ENCODE measurements around the gene SCGB1A1. TPM values are rescaled to one million over a fixed set of nuclear protein-coding genes. Genes with fewer than 3 reads are reported as not detected.

SCGB1A1 gene
- total and polyA plus RNA-seq, 9 donors = 1.8 to 11.6 TPM; not detected in 7

DNA sequence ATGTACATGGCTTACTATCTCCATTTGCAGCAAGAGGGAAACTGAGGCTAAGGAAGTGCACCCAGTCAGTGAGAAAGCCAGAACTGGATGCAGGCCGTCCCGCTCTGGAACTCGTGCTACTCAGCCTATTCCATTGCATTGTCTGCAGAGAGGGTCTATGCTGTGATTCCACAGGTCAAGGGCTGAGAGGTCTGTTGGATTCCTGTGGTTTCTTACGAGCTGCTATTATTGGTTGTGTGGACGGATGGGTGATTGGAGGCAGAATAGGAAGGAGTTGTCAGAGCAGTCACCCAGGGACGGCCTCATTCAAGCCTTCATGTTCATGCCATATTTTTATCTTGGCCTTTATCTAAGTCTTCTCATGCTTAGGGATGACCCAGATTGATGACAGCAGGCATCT lies 33.4 kb downstream of the SCGB1A1 start:
- no peaks in the 10 kb centered on the region for H3K36me3 ChIP-seq
- no peak overlapping the region for H3K4me3 ChIP-seq
- WGBS, 3 donors = 67 to 75% (median 68%) methylated on average over 6 of the region's 6 CpGs
- intact Hi-C loops (cut with DNase I) = no loop called here
- no peaks in the 10 kb centered on the region for H3K27me3 ChIP-seq
- no peaks in the 10 kb centered on the region for H3K4me1 ChIP-seq (ENCODE audit: insufficient read depth)
- TF ChIP-seq, protein P1, sequence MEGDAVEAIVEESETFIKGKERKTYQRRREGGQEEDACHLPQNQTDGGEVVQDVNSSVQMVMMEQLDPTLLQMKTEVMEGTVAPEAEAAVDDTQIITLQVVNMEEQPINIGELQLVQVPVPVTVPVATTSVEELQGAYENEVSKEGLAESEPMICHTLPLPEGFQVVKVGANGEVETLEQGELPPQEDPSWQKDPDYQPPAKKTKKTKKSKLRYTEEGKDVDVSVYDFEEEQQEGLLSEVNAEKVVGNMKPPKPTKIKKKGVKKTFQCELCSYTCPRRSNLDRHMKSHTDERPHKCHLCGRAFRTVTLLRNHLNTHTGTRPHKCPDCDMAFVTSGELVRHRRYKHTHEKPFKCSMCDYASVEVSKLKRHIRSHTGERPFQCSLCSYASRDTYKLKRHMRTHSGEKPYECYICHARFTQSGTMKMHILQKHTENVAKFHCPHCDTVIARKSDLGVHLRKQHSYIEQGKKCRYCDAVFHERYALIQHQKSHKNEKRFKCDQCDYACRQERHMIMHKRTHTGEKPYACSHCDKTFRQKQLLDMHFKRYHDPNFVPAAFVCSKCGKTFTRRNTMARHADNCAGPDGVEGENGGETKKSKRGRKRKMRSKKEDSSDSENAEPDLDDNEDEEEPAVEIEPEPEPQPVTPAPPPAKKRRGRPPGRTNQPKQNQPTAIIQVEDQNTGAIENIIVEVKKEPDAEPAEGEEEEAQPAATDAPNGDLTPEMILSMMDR (IDR thresholded peaks at IDR 0.05) = no peak
- no peak for TF ChIP-seq POLR2A (IDR thresholded peaks at IDR 0.05)
- TF ChIP-seq EP300 (IDR thresholded peaks at IDR 0.05) = no peak
- no peaks in the 10 kb centered on the region for H3K9me3 ChIP-seq
- H3K27ac ChIP-seq = no peak overlapping the region
- no peak for DNase-seq

DNA sequence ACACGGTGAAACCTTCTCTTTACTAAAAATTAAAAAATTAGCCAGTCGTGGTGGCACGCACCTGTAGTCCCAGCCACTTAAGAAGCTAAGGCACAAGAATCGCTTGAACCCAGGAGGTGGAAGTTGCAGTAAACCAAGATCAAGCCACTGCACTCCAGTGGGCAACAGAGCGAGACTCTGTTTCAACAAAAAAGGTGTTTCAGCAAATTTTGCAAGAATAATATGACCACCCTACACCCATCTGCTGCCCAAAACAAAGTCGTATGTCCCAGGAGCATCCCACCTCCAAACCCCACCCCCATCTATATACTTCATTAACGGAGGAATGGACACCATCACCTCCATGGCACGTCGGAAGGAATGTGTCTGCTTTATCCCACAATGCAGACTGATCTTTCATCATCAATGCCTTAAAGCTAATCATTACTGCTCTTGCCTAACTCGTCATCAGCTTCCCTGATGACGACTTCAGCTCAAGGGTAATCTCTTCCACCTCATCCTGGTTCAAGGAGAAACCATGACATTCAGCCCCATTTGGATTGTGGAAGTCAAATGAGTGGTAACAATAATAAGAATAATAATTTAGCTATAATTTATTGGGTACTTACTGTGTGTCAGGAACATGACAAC lies 34.1 kb downstream of the SCGB1A1 start:
- Histone ChIP-seq H3K36me3 (no peaks in the 10 kb centered on the region), H3K9me3 (no peaks in the 10 kb centered on the region), H3K4me3 (no peak overlapping the region), H3K4me1 (ENCODE audit: insufficient read depth) (no peaks in the 10 kb centered on the region), H3K27me3 (no peaks in the 10 kb centered on the region), H3K27ac (no peak overlapping the region)
- DNase-seq = no peak
- WGBS, 3 donors = 89 to 93% (median 92%) methylated on average over 11 of the region's 11 CpGs
- intact Hi-C loops (cut with DNase I) = no loop called here
- no peak for TF ChIP-seq POLR2A (IDR thresholded peaks at IDR 0.05)
- TF ChIP-seq, protein P1 (IDR thresholded peaks at IDR 0.05) = no peak
- no peak for TF ChIP-seq EP300 (IDR thresholded peaks at IDR 0.05)

DNA sequence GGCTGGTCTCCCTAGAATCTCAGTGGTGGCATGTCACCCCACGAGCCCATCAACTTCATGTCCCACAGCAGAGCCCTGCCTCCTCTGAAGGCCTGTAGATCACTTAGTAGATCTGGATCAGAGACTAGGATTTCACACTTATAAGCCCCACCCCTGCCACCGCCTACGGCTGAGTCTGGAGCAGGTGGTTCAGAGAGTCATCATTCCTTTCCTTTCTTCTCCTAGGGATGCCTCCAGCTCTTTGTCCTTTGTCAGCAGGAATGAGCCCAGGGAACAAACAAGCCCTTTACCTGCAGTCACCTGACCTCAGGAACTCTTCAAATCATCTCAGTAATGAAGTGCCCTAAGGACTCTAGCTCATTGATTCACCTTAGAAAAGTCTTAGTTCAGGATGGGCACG lies 37.8 kb downstream of the SCGB1A1 start:
- Histone ChIP-seq H3K27ac (no peak overlapping the region), H3K36me3 (no peaks in the 10 kb centered on the region), H3K9me3 (no peaks in the 10 kb centered on the region), H3K27me3 (no peaks in the 10 kb centered on the region), H3K4me1 (ENCODE audit: insufficient read depth) (no peaks in the 10 kb centered on the region), H3K4me3 (no peak overlapping the region)
- no peak for TF ChIP-seq POLR2A (IDR thresholded peaks at IDR 0.05)
- no peak for TF ChIP-seq EP300 (IDR thresholded peaks at IDR 0.05)
- TF ChIP-seq, protein P1 (IDR thresholded peaks at IDR 0.05) = no peak
- 85 to 93% (median 90%) methylated on average over 4 of the region's 4 CpGs for WGBS, 3 donors
- DNase-seq = no peak
- intact Hi-C loops (cut with DNase I) = no loop called here

DNA sequence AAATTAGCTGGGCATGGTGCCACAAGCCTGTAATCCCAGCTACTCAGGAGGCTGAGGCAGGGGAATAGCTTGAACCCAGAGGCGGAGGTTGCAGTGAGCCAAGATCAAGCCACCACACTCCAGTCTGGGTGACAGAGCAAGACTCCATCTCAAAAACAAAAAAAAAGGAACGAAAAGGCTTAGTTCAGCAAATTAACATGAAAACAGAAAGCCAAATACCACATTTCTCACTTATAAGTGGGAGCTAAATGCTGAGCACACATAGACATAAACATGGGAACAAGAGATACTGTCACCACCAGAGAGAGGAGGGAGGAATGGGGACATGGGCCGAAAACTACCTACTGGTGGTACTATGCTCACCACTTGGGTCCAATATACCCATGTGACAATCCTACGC lies 38.6 kb downstream of the SCGB1A1 start:
- H3K4me1 ChIP-seq (ENCODE audit: insufficient read depth) = no peaks in the 10 kb centered on the region
- intact Hi-C loops (cut with DNase I) = no loop called here
- no peak overlapping the region for H3K27ac ChIP-seq
- 73 to 82% (median 75%) methylated on average over 4 of the region's 4 CpGs for WGBS, 3 donors
- no peaks in the 10 kb centered on the region for H3K36me3 ChIP-seq
- TF ChIP-seq EP300 (IDR thresholded peaks at IDR 0.05) (no peak), POLR2A (IDR thresholded peaks at IDR 0.05) (no peak)
- TF ChIP-seq, protein P1 (IDR thresholded peaks at IDR 0.05) = no peak
- H3K9me3 ChIP-seq = no peaks in the 10 kb centered on the region
- DNase-seq = no peak
- H3K27me3 ChIP-seq = no peaks in the 10 kb centered on the region
- no peak overlapping the region for H3K4me3 ChIP-seq

All from ovary (tissue), 9 donors.